GM12878 (cell line): ENCODE measurements around the gene STAT5B. TPM values are rescaled to one million over a fixed set of nuclear protein-coding genes. Genes with fewer than 3 reads are reported as not detected.

Experiments used
- ATAC-seq: fragments of 200-7000 bp; cut with Tn5 transposase; 3 replicates; pipeline ENCODE4 v1.9.1; 2020; ENCODE audit warnings: mild to moderate bottlenecking, moderate library complexity
- BruUV-seq: library from RNA; stranded (reverse); fragments of 400-500 nt; replicated peaks from 2 replicates; lab custom pipeline; 2021; lab: Mats Ljungman, UMichigan
- CTCF ChIA-PET: fragments of 300-600 bp; sonication (Branson Sonifier 250); formaldehyde crosslinking; extraction: SDS; loops from one replicate; lab custom pipeline; 2021; ENCODE audit warnings: inconsistent platforms; lab: Yijun Ruan, JAX
- POLR2A ChIA-PET: fragments of 350-600 bp; formaldehyde crosslinking; extraction: SDS; loops from one replicate; lab custom pipeline; 2021; ENCODE audit warnings: inconsistent platforms; lab: Charles Lee
- RAD21 ChIA-PET: fragments of 300-600 bp; sonication (Branson Sonifier 250); formaldehyde crosslinking; loops from one replicate; lab custom pipeline; 2023; ENCODE audit warnings: antibody characterized with exemption; ENCODE audit not compliant: unreplicated experiment; lab: Charles Lee
- SMC1A ChIA-PET: fragments of 300-600 bp; sonication (Branson Sonifier 250); formaldehyde crosslinking; loops from one replicate; lab custom pipeline; 2023; ENCODE audit not compliant: unreplicated experiment, uncharacterized antibody; lab: Charles Lee
- DNase-seq: peaks from one replicate; pipeline ENCODE4 v3.0.0-alpha.2; 2011; ENCODE audit warnings: low read depth, low spot score
- FAIRE-seq: peaks from 3 replicates; lab custom pipeline; 2011; peaks lifted over from hg19 to GRCh38; lab: Jason Lieb, UNC
- H2AFZ ChIP-seq: 2 replicates; pipeline ENCODE4 v1.6.0; 2011; ENCODE audit warnings: low read depth, low read length, control low read depth; ENCODE audit not compliant: control insufficient read depth
- H3K27ac ChIP-seq: 2 replicates; pipeline ENCODE4 v1.5.1; 2011; ENCODE audit warnings: control low read depth; ENCODE audit not compliant: control insufficient read depth, insufficient read depth
- H3K27me3 ChIP-seq, 2 experiments: replicated peaks in 1 of 2; 2 replicates each; pipeline versions ENCODE4 v1.6.0 to v1.6.1; 2011; ENCODE audit warnings: low read length in 1 of 2; ENCODE audit not compliant: control insufficient read depth in 2 of 2, insufficient read depth in 2 of 2
- H3K36me3 ChIP-seq, 2 experiments: 2 replicates each; pipeline ENCODE4 v1.5.1; 2011; ENCODE audit warnings: low read length in 1 of 2; ENCODE audit not compliant: control insufficient read depth in 2 of 2, insufficient read depth in 2 of 2
- H3K4me1 ChIP-seq: 2 replicates; pipeline ENCODE4 v1.6.1; 2011; ENCODE audit warnings: mild to moderate bottlenecking, low read length, moderate library complexity, mixed read lengths; ENCODE audit not compliant: control insufficient read depth, insufficient read depth
- H3K4me2 ChIP-seq: 2 replicates; pipeline ENCODE4 v1.6.0; 2011; ENCODE audit warnings: control low read depth; ENCODE audit not compliant: control insufficient read depth, insufficient read depth
- H3K4me3 ChIP-seq: fragments of 200-600 bp; sonication (generic); 2 replicates; pipeline ENCODE4 v1.5.1; 2016
- H3K79me2 ChIP-seq: 2 replicates; pipeline ENCODE4 v1.6.0; 2011; ENCODE audit warnings: low read length; ENCODE audit not compliant: control insufficient read depth, insufficient read depth
- H3K9ac ChIP-seq: 2 replicates; pipeline ENCODE4 v1.8.0; 2011; ENCODE audit warnings: low read length, control low read depth, mixed read lengths; ENCODE audit not compliant: control insufficient read depth, insufficient read depth
- H3K9me3 ChIP-seq: replicated peaks from 3 replicates; pipeline ENCODE4 v1.5.1; 2011; ENCODE audit warnings: mild to moderate bottlenecking, low read length; ENCODE audit not compliant: control insufficient read depth, insufficient read depth
- H4K20me1 ChIP-seq: 2 replicates; pipeline ENCODE4 v1.6.0; 2011; ENCODE audit not compliant: control insufficient read depth, insufficient read depth
- BACH1 ChIP-seq: fragments of 450-650 bp; IDR thresholded peaks from 2 replicates; pipeline ENCODE4 v1.6.1; 2017; ENCODE audit warnings: mild to moderate bottlenecking, borderline replicate concordance
- BMI1 ChIP-seq: fragments of 450-650 bp; IDR thresholded peaks from 2 replicates; pipeline ENCODE4 v1.6.1; 2016; ENCODE audit warnings: mild to moderate bottlenecking, moderate library complexity, borderline replicate concordance
- FOXM1 ChIP-seq: IDR thresholded peaks from 2 replicates; pipeline ENCODE4 v1.6.1; 2012; ENCODE audit warnings: low read depth, mild to moderate bottlenecking, inconsistent platforms, low read length, moderate library complexity
- NFYA ChIP-seq: IDR thresholded peaks from 2 replicates; pipeline ENCODE4 v1.6.1; 2011; ENCODE audit warnings: low read depth, mild to moderate bottlenecking, low read length, improper control_type of control experiment, borderline replicate concordance
- STAT3 ChIP-seq: IDR thresholded peaks from 2 replicates; pipeline ENCODE4 v1.6.1; 2011; ENCODE audit warnings: low read depth, low read length, improper control_type of control experiment
- ZBED1 ChIP-seq: IDR thresholded peaks from 2 replicates; pipeline ENCODE4 v1.6.1; 2016; ENCODE audit warnings: borderline replicate concordance
- WGBS: methylation state at CpG from one replicate; pipeline ENCODE4 v1.1.6; 2016; ENCODE audit warnings: low lambda C conversion rate; ENCODE audit not compliant: insufficient replicate concordance, insufficient coverage; ENCODE audit errors: missing lambda C conversion rate; 5-methylcytosine and 5-hydroxymethylcytosine counted together
- in situ Hi-C: fragments of 300-500 bp; cut with MboI; formaldehyde crosslinking; loops from 9 replicates; pipeline ENCODE4 v1.14.3; 2018; ENCODE audit warnings: mixed read lengths
- intact Hi-C: fragments of 100-400 bp; cut with micrococcal nuclease; formaldehyde crosslinking; loops from one replicate; pipeline ENCODE4 v1.14.2; 2022; ENCODE audit not compliant: unreplicated experiment
- polyA plus RNA-seq, 11 experiments: library from polyadenylated mRNA; depleted of rRNA in 4 of 11; unstranded in 6 of 11; stranded (reverse) in 5 of 11; fragments of >200 nt; fragmentation: Nextera tagmentation in 4 of 11; fragmentation: Illumina TruSeq in 1 of 11; extraction: Ambion mirVana in 4 of 11; extraction: Trizol in 1 of 11; gene quantifications; 1 replicate in 1 of 11; 2 replicates in 10 of 11; pipeline versions ENCODE4 v1.2.1 to v1.2.3, GENCODE V29; 2011 to 2016; ENCODE audit warnings: inconsistent platforms in 2 of 11, missing spikeins in 2 of 11, low read depth in 1 of 11
- total RNA-seq, 4 experiments: library from RNA; depleted of rRNA in 3 of 4; stranded (reverse); fragments of >200 nt in 3 of 4; fragmentation: Illumina TruSeq in 1 of 4; extraction: Trizol in 1 of 4; gene quantifications; 2 replicates each; pipeline versions ENCODE4 v1.2.1 to v1.2.3, GENCODE V29; 2013 to 2021

The STAT5B gene
- total and polyA plus RNA-seq, 10 of the 15 experiments (the other 5 are each of a cell fraction or from before 2014, with no cell fraction given), result 11.0 to 69.6 (median 46.7) TPM

DNA sequence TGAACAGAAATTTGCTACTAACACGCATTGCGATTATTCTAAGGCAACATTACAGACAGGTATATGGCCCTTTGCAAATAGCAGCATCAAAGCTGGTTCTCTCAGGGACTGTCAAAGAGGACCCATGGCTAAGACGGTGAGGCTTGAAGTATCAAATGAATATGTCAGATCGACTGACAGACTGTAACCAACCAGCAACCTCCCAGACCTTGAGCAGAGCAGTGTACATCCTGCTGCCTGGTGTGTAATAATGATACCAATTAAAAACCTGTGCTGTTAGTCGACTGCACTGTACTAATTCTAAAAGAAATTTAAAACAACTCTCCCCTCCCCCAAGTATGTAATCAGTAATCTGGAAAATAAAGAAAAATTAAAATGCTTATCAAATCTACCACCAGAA, 46.0 kb downstream of the STAT5B start:
- peak; percentile 91 for FAIRE-seq
- peak; percentile 28; the same call in 1 of the 3 replicates for ATAC-seq
- in situ Hi-C loops, result no loop called here
- H3K27me3 ChIP-seq, result no peaks in the 10 kb centered on the region
- H3K4me3 ChIP-seq, result no peak overlapping the region
- H3K36me3 ChIP-seq, result peaks cover 0 to 2% of the 10 kb centered on the region in 2 experiments; a peak in 1 of 4 replicates
- H2AFZ ChIP-seq, result no peak overlapping the region
- ChIA-PET SMC1A (no interaction called here), RAD21 (no interaction called here), POLR2A (no interaction called here), CTCF (interaction anchor here (1.2 to 1.3 kb wide), 2 partner anchors 82 to 699 kb away, joined by 3 read pairs; no protein-coding TSS in a partner anchor)
- BruUV-seq, result no TSS peak
- no peaks in the 10 kb centered on the region for H3K9me3 ChIP-seq
- H3K4me1 ChIP-seq, result no peaks in the 10 kb centered on the region
- no peaks in the 10 kb centered on the region for H4K20me1 ChIP-seq
- H3K79me2 ChIP-seq, result no peaks in the 10 kb centered on the region
- DNase-seq, result no peak
- TF ChIP-seq BACH1, result no peak
- TF ChIP-seq BMI1, result no peak
- no peak for TF ChIP-seq FOXM1
- no peak for TF ChIP-seq ZBED1
- intact Hi-C loops, result no loop called here
- H3K9ac ChIP-seq, result no peak overlapping the region
- H3K4me2 ChIP-seq, result no peak overlapping the region
- H3K27ac ChIP-seq, result no peak overlapping the region
- 50% methylated on average over 5 of the region's 5 CpGs for WGBS

DNA sequence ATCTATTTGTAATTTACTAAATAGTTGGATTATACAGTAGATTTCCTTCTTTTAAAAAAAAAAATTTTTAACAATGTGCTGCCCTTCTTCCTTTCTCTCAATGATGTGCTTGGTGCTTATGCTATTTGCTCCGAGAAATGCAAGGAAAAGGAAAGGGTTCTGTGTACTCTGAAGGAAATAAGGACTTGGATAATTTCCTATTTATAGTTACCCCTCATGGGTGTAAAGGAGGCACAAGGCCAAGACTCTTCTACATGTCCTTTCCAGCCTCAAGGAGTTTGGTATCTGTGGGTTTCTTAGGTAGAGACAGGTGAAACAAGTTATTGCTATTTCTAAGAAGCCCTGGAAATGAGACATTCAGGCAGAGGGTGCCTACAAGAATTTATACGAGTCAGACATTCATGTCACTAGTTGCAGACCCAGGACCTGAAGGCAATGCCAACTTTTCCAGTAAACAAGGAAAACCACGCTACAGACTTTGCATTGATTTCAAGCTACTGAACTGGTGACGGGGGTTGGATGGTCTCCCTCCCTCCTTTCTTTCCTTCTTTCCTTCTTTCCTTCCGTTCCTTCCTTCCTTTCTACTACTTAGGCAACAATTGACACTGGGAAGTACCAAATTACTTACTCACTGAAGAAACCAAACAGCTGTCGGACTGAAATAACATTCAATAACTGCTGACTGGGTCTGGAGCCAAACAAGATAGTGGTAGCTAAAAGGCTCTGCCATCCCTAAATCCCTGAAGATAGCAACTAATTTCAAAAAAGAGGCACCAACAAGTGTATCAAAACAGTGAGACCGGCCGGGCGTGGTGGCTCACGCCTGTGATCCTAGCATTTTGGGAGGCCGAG, 48.1 kb downstream of the STAT5B start:
- DNase-seq (no peak), FAIRE-seq (no peak), ATAC-seq (no peak)
- Histone ChIP-seq H3K79me2 (no peaks in the 10 kb centered on the region), H3K36me3 (peaks cover 0 to 10% of the 10 kb centered on the region in 2 experiments; a peak in 3 of 4 replicates), H2AFZ (no peak overlapping the region), H4K20me1 (no peaks in the 10 kb centered on the region), H3K4me2 (no peak overlapping the region), H3K27me3 (no peaks in the 10 kb centered on the region), H3K27ac (no peak overlapping the region), H3K9me3 (no peaks in the 10 kb centered on the region), H3K4me3 (no peak overlapping the region), H3K9ac (no peak overlapping the region), H3K4me1 (no peaks in the 10 kb centered on the region)
- intact Hi-C loops, result loop anchor here (10.0 kb wide), 1 partner anchor 177 kb away; no protein-coding TSS in a partner anchor
- ChIA-PET CTCF (no interaction called here), SMC1A (interaction anchor here (1.1 kb wide), 1 partner anchor 47 kb away, joined by 3 read pairs; no protein-coding TSS in a partner anchor), RAD21 (no interaction called here), POLR2A (interaction anchor here (0.6 kb wide), 1 partner anchor 20 kb away, joined by 4 read pairs; no protein-coding TSS in a partner anchor)
- BruUV-seq, result no TSS peak
- TF ChIP-seq NFYA (no peak), STAT3 (no peak)
- WGBS, result 92% methylated on average over 11 of the region's 11 CpGs
- in situ Hi-C loops, result no loop called here
